Jurkat, Clone E6-1 (cell line): Measurements from ENCODE around the gene ACTMAP. TPM values are rescaled to one million over a fixed set of nuclear protein-coding genes. Genes with fewer than 3 reads are reported as not detected.
"Not testable (repeated sequence)": the region's sequence is repeated elsewhere in the genome, so short reads cannot be mapped to it uniquely, and the experiment has no call there.

Experiments used
- DNase-seq: peaks from one replicate; pipeline ENCODE4 v3.0.0-alpha.2; 2011; ENCODE audit warnings: low read depth, low spot score
- H3K4me3 ChIP-seq: 2 replicates; pipeline ENCODE4 v1.5.1; 2011; ENCODE audit warnings: mild to moderate bottlenecking, low read length, control low read depth, moderate library complexity
- polyA plus RNA-seq: library from polyadenylated mRNA; unstranded; fragments of >200 nt; gene quantifications from one replicate; pipeline ENCODE4 v1.2.1, GENCODE V29; 2012; ENCODE audit warnings: missing spikeins; ENCODE audit not compliant: insufficient read length, insufficient read depth

Gene ACTMAP
- 25.9 TPM for polyA plus RNA-seq

GRCh38 chr19:40750058-40750873, at the start of gene ACTMAP:
Gene ACTMAP, minus strand, starts transcription at chr19:40750477. Its CDS starts 674 bp downstream, at chr19:40749803.
- H3K4me3 ChIP-seq = peak within 1 kb of the TSS; percentile 85

DNA sequence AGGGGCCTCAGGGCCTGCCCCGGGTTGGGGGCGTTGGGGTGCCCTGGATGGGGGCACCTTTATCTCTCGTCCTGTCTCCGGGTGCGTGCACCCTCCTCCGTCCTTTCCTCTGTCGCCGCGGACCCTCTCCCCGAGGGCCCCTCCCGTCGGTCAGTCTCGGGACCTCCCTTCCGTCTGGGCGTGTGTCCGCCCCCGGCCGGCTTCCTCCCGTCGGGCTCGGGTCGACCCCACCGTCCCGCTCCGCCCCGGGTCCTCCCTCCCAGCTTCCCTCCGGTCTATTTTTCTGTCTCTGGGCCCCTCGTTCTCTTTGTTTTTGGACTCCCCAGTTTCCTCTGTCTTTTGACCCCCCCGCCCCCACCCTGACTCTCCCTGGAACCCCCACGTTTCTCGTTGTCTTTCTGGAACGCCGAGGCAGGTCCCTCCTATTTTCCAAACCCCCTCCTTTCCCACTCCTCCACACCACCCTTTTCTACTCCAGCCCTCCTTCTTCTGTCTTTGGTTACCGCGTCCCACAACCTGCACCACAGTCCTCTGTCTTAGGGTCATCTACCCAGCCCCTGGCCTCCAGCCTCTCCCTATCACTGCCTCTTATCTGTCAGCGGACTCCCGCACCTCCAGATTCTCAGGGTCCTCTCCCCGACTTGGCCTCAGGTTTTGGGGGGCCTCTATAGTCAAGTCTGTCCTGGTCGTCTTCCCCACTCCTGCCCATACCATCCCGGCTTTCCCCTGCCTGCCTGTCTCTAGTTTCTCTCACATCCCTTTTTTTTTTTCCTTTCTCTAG, 49.5 kb upstream of the ACTMAP start:
- DNase-seq = no peak
- H3K4me3 ChIP-seq = peak overlapping the region; percentile 83

More at GRCh38 chr19:40750058-40750873, at the start of gene ACTMAP:
- DNase-seq = peak; percentile 100

GRCh38 chr19:40798683-40799557, 48.6 kb upstream of the ACTMAP start, which contains the start of gene EGLN2:
Gene EGLN2, plus strand, starts transcription at chr19:40799191. Its CDS starts 1,382 bp downstream, at chr19:40800573.
- peak within 1 kb of the TSS; percentile 83 for H3K4me3 ChIP-seq
- DNase-seq = peak; percentile 99

DNA sequence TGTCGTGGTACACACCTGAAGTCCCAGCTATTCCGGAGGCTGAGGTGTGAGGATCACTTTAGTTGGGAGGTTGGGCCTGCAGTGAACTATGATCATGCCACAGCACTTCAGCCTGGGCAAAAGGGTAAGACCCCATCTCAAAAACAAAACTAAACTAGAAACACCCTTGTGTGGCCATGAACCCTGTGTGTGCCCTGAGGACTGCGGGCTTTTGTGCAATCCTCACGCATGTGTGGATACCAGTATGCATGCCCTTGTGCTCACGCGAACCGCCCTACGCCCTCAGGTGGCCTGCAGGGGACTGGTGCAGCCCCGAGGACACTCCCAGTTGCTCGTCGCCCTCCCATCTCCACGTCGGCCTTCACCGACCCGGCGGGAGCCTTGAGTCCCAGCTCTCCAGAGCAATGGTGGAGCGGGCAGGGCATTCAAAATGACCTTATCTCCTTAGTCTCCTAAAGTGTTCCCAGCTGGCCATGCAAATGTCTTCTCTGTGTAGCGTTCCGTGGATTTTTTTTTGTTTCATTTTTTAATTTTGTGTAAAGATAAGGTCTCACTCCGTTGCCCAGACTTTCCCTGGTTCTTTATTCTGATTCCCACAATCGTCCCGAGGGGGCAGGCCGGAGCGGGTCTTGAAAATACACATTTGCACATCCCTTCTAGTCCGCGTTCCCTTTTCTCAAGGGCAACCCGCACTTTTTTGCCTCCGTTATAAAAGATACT, 47.8 kb upstream of the ACTMAP start:
- peak overlapping the region; percentile 74 for H3K4me3 ChIP-seq
- DNase-seq = peak; percentile 38

DNA sequence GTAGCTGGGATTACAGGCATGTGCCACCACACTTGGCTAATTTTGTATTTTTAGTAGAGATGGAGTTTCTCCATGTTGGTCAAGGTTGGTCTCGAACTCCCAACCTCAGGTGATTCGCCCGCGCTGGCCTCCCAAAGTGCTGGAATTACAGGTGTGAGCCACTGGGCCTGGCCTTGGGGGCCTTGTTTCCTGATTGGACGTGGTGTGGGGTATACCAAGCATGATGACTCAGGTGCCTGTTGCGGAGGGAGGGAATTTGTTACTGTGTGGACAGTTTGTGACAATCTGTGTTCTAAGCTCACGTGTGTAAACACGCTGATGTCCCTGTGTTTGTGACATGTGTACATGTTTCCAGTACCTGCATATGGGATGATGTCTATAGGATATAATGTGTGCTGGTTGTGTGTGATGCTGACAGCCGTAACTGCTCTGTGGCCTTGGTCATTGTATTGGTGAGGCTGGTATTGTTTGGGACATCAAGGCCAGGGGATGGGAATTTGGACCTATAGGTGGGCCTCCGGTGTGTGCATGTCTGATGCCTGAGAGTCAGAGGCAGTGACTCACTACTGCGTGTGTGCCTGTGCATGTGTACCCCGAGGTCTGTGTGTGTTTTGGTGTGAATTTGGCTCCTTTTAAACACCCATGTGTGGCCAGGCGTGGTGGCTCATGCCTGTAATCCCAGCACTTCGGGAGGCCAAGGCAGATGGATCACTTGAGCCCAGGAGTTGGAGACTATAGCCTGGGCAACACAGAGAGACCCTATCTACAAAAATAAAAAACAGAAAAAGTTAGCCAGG, 47.1 kb upstream of the ACTMAP start:
- DNase-seq = no peak
- H3K4me3 ChIP-seq = no peak overlapping the region

DNA sequence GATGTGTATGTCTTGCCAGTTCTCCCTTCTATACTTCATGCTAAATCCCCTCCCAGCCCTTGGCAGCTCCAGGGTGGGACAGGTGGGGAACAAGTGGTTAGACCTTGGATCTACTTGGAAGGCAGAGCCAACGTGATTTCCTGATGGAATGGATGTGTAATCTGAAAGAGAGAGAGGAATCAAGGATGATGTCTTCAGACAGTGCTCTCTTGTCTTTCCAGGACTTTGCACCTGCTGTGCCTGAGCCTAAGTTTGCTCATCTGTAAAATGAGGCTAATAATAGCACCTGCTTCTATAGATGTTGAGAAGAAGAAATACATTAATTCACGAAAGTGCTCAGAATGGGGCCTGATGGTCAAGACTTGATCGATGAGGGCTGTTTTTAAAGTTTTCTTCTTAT, 41.7 kb upstream of the ACTMAP start:
- DNase-seq = no peak
- no peak overlapping the region for H3K4me3 ChIP-seq

DNA sequence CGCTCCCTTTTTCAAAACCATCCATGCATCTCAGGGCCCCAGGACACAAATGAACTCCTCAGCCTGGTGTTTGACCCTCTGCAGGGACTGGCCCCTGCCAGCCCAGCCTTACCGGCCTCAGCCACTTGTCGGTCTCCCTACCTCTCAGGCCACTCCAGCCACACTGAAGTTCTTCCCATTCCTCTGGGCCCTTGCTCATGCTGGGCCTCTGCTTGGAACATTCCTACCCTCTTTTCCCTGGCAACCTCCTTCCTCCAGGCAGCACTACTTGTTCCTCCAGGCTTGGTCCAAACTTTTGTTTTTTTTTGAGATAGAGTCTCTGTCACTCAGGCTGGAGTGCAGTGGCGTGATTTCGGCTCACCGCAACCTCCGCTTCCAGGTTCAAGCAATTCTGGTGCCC, 41.1 kb upstream of the ACTMAP start:
- no peak for DNase-seq

GRCh38 chr19:40786060-40787037, 36.1 kb upstream of the ACTMAP start:
- no peak overlapping the region for H3K4me3 ChIP-seq
- no peak for DNase-seq

More for the DNA sequence above, 41.1 kb upstream of the ACTMAP start:
- no peak overlapping the region for H3K4me3 ChIP-seq

DNA sequence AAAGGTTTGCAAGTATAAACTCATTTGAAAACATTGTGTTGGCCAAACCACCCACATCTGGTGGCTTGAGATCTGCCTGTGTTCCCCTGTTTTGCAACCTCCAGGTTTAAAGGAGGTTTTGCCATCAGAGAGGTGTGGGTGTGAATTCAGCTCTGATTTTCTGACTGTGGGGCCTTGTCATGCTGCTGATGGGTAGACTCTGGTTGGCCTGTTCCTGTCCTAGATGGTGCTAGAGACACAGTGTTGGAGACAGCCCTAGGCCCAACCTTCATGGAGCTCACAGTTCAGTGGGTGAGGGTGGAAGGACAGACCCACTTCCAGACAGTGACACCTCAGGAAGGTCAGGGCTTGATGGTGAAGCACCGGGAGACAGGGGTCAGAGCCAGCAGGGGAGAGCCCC, 35.2 kb upstream of the ACTMAP start:
- H3K4me3 ChIP-seq = no peak overlapping the region
- DNase-seq = no peak

DNA sequence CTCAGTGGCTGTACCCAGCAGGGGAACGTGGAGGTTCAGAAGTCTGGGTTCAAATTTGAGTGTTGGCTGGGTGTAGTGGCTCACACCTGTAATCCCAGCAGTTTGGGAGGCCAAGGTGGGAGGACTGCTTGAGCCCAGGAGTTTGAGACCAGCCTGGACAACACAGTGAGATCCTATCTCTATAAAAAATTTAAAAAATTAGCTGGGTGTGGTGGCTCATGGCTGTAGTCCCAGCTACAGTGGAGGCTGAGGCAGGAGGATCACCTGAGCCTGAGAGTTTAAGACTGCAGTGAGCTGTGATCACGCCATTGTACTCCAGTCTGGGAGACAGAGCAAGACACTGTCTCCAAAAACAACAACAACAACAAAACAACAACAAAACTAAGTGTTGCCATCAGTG, 33.9 kb upstream of the ACTMAP start:
- not testable (repeated sequence) for DNase-seq, H3K4me3 ChIP-seq

GRCh38 chr19:40783711-40784110, 33.4 kb upstream of the ACTMAP start:
- no peak for DNase-seq

GRCh38 chr19:40781140-40781539, 30.9 kb upstream of the ACTMAP start:
- no peak for DNase-seq
- no peak overlapping the region for H3K4me3 ChIP-seq

More at GRCh38 chr19:40783711-40784110, 33.4 kb upstream of the ACTMAP start:
- H3K4me3 ChIP-seq = no peak overlapping the region

DNA sequence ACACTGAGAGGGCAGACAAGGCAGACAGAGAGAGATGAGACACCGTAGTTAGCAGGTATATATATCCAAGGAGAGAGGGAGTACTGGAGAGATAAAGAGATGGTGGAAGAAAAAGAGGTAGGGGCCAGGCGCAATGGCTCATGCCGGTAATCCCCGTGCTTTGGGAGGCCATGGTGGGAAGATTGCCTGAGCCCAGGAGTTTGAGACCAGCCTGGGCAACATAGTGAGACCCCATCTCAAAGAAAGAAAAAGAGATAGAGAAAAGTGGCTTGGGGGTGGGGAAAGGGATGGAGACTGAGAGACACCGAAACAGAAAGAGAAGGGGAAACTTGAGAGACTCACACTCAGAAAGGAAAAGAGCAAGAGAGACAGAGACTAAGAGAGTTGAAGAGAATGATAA, 30.3 kb upstream of the ACTMAP start:
- no peak overlapping the region for H3K4me3 ChIP-seq
- no peak for DNase-seq

- no peak for DNase-seq
These were observed 28.5 kb upstream of the ACTMAP start for GRCh38 chr19:40778706-40779284.

DNA sequence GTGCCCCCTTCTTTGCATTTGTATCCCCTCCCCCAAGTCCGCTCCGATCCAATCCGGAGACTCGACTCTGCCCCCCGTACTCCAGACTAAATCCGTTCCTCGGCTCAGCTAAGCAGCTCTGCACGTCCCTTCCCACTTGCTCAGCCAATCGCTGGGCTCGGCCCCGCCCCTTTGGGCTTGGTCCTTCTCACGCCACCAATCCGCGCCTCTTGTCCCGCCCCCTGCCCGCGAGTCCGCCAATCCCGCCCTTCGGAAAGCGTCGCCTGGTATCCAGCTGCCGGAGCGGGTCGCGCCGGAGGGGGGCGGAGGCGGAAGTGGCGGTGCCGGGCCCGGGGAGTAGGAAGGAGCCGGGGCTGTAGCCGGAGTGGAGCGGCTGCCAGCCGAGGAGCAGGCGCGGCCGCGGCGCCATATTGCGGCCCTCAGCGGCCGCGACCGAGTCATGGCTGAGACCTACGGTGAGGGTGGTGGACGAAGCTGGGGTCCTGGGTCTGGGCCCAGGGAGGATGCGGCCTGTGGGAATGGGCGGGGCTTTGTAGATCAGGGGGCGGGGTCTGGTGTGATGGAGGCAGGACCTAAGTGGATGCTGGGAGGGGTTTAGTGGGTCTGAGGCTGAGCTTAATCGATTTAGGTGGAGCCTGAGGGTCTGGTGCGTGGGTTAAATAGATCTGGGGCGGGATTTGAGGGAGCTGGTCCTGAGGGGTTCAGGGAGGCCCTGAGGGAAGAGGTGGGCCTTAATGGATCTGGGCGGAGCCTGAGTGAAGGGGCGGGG, 27.8 kb upstream of the ACTMAP start, which contains the start of gene RAB4B:
RAB4B (plus strand) TSS at position 311 of the 769 bp plus-strand sequence; CDS start at position 440, 129 bp downstream.
- peak within 1 kb of the TSS; percentile 82 for H3K4me3 ChIP-seq
- DNase-seq = peak; percentile 100

More at GRCh38 chr19:40778706-40779284, 28.5 kb upstream of the ACTMAP start:
- H3K4me3 ChIP-seq = peak overlapping the region; percentile 77

- no peak for DNase-seq
- peak overlapping the region; percentile 82 for H3K4me3 ChIP-seq
These were observed 27.3 kb upstream of the ACTMAP start for GRCh38 chr19:40777645-40777936.
